Heart right ventricle (tissue), 16 donors: ENCODE results near the gene RAMP3. TPM values are rescaled to one million over a fixed set of nuclear protein-coding genes. Genes with fewer than 3 reads are reported as not detected.
A peak's percentile ranks its signal among the peaks of the same experiment; 100 is the strongest.

Experiments used
- ATAC-seq, 8 donors: fragments of 200-7000 bp; cut with Tn5 transposase; one replicate each; pipeline ENCODE4 v1.9.1; 2020; ENCODE audit warnings: mild to moderate bottlenecking in 8 of 8, moderate library complexity in 8 of 8, moderate number of reproducible peaks in 1 of 8
- DNase-seq, 2 donors: peaks; one replicate each; pipeline ENCODE4 v3.0.0-alpha.2; 2020
- H3K27ac ChIP-seq, 10 donors: fragments of 200-600 bp; sonication (generic) in 2 of 10; one replicate each; pipeline versions ENCODE4 v1.5.0 to v1.8.0; 2020 to 2022; ENCODE audit warnings: mild to moderate bottlenecking in 3 of 10
- H3K27me3 ChIP-seq, 7 donors: fragments of 200-600 bp; one replicate each; pipeline ENCODE4 v1.8.0; 2021 to 2022; ENCODE audit warnings: mild to moderate bottlenecking in 2 of 7
- H3K36me3 ChIP-seq, 9 donors: fragments of 200-600 bp; sonication (generic) in 1 of 9; one replicate each; pipeline versions ENCODE4 v1.5.0 to v1.8.0; 2020 to 2022; ENCODE audit warnings: mild to moderate bottlenecking in 2 of 9
- H3K4me1 ChIP-seq, 9 donors: fragments of 200-600 bp; sonication (generic) in 1 of 9; one replicate each; pipeline versions ENCODE4 v1.5.0 to v1.8.0; 2020 to 2022; ENCODE audit warnings: mild to moderate bottlenecking in 4 of 9
- H3K4me3 ChIP-seq, 10 donors: fragments of 200-600 bp; sonication (generic) in 2 of 10; one replicate each; pipeline versions ENCODE4 v1.5.0 to v1.8.0; 2020 to 2022; ENCODE audit warnings: mild to moderate bottlenecking in 7 of 10, moderate library complexity in 2 of 10
- H3K9me3 ChIP-seq, 11 donors: fragments of 200-600 bp in 10 of 11; sonication (generic) in 2 of 11; one replicate each; pipeline versions ENCODE4 v1.5.0 to v1.8.0; 2013 to 2022; ENCODE audit warnings: mild to moderate bottlenecking in 2 of 11, control low read depth in 1 of 11, moderate library complexity in 1 of 11
- WGBS, 2 donors: extraction: QIAGEN DNeasy Blood & Tissue Kit; methylation state at CpG; one replicate each; pipeline ENCODE4 v1.1.7; 2013; ENCODE audit warnings: inconsistent platforms in 1 of 2; 5-methylcytosine and 5-hydroxymethylcytosine counted together
- intact Hi-C, 10 donors: fragments of 100-400 bp; cut with DNase I; formaldehyde crosslinking; loops; one replicate each; pipeline versions ENCODE4 v1.11.1 to v1.14.2; 2022
- polyA plus RNA-seq, 2 donors: library from polyadenylated mRNA; stranded (reverse); fragments of 200-250 nt; gene quantifications; one replicate each; pipeline ENCODE4 v1.2.3, GENCODE V29; 2013
- total RNA-seq, 10 donors: library from RNA; stranded (reverse); fragmentation: NEBNext Ultra II Directional in 3 of 10; extraction: Animal tissue kit (Norgen Biotek cat#: 25700) in 3 of 10; gene quantifications; one replicate each; pipeline versions ENCODE4 v1.2.1 to v1.2.4, GENCODE V29; 2021 to 2023
- TF ChIP-seq, protein P1 (sequence below), 9 donors: fragments of 200-600 bp; sonication (generic) in 2 of 9; IDR thresholded peaks; one replicate each; pipeline versions ENCODE4 v1.5.0 to v1.8.0; 2021 to 2022; ENCODE audit warnings: antibody characterized with exemption in 9 of 9, mild to moderate bottlenecking in 5 of 9, moderate library complexity in 1 of 9
- donor health status: Arrhythmogenic right ventricular cardiomyopathy.
- donor health status: ischemic (EF 13 %, LVEDD 7.1; RV severe dilation, severe dysfunction).
- donor health status: healthy with polysubstance abuse.
- donor health status: DM: no; HTN: yes; CAD: no.
- donor health status: DM: no; HTN: no; CAD: no.
- donor health status: ischemic (EF 25% LVEDD 6.9; RV normal size, moderate dysfunction).
- donor health status: ischemic (EF 25% LVEDD 5.7; RV mildly dilated, moderate dysfunction).
- donor health status: healthy.
- donor health status: DM: yes; HTN: yes; CAD: no.
- donor health status: Ischemic cardiomyopathy.
- donor health status: ischemic (EF 35%, LVEDD 5.7; RV mildly dilated, moderate dysfunction).
- donor health status: nonischemic (EF 11% LVEDD 7.7; RV severe dilation, severe dysfunction).
- donor health status: DM: yes; HTN: yes; CAD: no.
- donor health status: PGD.
- donor health status: ischemic (EF 29% LVEDD 5.4; RV normal size, mild dysfunction).
- donor health status: nonischemic (EF 23%, LVEDD 6.1; RV moderate dilation, normal function).

The RAMP3 gene
- total and polyA plus RNA-seq, 12 donors: 12.7 to 70.2 (median 29.1) TPM

DNA sequence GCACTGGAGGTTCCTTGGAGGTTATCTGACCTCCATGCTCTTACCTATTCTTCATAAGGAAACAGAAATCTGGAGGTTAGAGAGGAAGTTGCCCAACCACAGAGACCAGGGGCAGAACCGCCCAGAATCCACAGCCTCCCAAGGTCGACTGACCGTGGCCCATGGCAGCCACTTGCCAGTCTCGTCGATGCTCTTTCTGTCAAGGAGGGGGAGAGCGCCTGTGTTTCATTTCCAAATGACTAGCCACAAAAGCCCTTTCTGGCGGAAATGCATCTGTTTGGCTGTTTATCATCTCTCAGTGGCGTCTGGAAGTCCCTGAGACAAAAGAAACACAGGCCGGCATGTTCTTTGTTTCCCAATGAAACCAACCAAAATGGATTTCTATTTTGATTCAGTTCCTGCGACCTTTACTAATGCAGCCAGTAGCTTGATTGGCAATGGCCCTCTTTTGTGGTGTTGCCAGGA, 2.9 kb downstream of the RAMP3 start:
- ATAC-seq (peak in 7 of 8 donors; percentile 7 to 47 (median 30)), DNase-seq (no peak)
- TF ChIP-seq, protein P1, sequence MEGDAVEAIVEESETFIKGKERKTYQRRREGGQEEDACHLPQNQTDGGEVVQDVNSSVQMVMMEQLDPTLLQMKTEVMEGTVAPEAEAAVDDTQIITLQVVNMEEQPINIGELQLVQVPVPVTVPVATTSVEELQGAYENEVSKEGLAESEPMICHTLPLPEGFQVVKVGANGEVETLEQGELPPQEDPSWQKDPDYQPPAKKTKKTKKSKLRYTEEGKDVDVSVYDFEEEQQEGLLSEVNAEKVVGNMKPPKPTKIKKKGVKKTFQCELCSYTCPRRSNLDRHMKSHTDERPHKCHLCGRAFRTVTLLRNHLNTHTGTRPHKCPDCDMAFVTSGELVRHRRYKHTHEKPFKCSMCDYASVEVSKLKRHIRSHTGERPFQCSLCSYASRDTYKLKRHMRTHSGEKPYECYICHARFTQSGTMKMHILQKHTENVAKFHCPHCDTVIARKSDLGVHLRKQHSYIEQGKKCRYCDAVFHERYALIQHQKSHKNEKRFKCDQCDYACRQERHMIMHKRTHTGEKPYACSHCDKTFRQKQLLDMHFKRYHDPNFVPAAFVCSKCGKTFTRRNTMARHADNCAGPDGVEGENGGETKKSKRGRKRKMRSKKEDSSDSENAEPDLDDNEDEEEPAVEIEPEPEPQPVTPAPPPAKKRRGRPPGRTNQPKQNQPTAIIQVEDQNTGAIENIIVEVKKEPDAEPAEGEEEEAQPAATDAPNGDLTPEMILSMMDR (IDR thresholded peaks at IDR 0.05): no peak
- H3K27me3 ChIP-seq: peaks cover 0 to 27% (median 9%) of the 10 kb centered on the region in 7 donors
- peaks cover 0 to 18% (median 4%) of the 10 kb centered on the region in 9 donors for H3K36me3 ChIP-seq
- intact Hi-C loops: loop anchor here in 3 of 10 donors (2.0 to 5.0 kb wide), 3 partner anchors 50 to 82 kb away; no protein-coding TSS in a partner anchor
- peak overlapping the region in 7 of 10 donors; percentile 3 to 81 (median 66) for H3K4me3 ChIP-seq
- peaks cover 0 to 19% (median 7%) of the 10 kb centered on the region in 11 donors for H3K9me3 ChIP-seq
- WGBS, 2 donors: 58 to 63% methylated on average over 10 of the region's 10 CpGs
- H3K27ac ChIP-seq: peak overlapping the region in 9 of 10 donors; percentile 44 to 96 (median 89)
- peaks cover 0 to 29% (median 5%) of the 10 kb centered on the region in 9 donors for H3K4me1 ChIP-seq

DNA sequence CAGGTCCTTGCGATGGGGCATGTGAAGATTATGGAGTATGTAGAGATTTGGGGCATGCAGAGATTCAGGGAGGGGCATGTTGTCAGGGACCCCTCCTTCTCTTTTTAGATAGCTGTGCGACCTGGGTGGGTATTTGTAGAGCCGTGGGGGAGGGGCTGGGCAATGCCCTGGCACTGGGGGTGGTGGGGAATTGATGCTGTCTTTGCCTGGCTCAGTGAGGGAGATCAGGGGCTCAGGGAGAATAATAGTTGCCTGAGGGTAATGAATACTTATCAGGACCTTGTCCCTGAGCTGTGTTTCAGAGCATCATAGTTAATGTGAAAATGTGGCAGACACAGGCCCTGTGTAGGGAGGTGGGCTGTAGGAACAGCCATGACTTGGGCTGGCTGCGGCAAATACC, 3.5 kb downstream of the RAMP3 start:
- intact Hi-C loops: loop anchor here in 3 of 10 donors (2.0 to 5.0 kb wide), 3 partner anchors 50 to 81 kb away; no protein-coding TSS in a partner anchor
- Histone ChIP-seq H3K27ac (peak overlapping the region in 8 of 10 donors; percentile 2 to 96 (median 90)), H3K9me3 (peaks cover 0 to 20% (median 7%) of the 10 kb centered on the region in 11 donors), H3K4me3 (peak overlapping the region in 6 of 10 donors; percentile 8 to 81 (median 69)), H3K4me1 (peaks cover 0 to 29% (median 5%) of the 10 kb centered on the region in 9 donors), H3K27me3 (peaks cover 0 to 27% (median 9%) of the 10 kb centered on the region in 7 donors), H3K36me3 (peaks cover 0 to 18% (median 4%) of the 10 kb centered on the region in 9 donors)
- DNase-seq: no peak
- ATAC-seq: no peak
- TF ChIP-seq, protein P1 (IDR thresholded peaks at IDR 0.05): no peak
- WGBS, 2 donors: 69 to 75% methylated on average over 4 of the region's 4 CpGs

DNA sequence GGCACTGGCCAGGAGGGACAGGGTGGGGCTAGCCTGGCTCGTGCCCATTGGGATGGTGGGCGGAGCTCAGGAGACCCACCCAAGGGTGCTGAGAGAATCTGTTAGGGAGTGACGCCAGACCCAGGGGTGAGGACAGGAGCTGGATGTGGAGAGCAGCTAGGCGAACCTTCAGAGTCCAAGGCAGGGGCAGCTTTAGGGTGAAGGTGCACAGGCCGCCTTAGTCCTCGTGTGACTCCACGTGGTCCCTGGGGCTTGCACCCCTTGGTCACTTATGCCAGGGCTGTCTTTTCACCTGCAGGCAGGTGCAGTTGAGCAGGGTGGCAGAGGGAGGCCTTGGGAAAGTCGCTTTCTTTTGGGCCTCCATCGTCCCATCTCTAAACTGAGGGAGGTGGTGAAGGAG, 4.3 kb downstream of the RAMP3 start:
- peak overlapping the region in 6 of 10 donors; percentile 42 to 96 (median 92) for H3K27ac ChIP-seq
- no peak for DNase-seq

DNA sequence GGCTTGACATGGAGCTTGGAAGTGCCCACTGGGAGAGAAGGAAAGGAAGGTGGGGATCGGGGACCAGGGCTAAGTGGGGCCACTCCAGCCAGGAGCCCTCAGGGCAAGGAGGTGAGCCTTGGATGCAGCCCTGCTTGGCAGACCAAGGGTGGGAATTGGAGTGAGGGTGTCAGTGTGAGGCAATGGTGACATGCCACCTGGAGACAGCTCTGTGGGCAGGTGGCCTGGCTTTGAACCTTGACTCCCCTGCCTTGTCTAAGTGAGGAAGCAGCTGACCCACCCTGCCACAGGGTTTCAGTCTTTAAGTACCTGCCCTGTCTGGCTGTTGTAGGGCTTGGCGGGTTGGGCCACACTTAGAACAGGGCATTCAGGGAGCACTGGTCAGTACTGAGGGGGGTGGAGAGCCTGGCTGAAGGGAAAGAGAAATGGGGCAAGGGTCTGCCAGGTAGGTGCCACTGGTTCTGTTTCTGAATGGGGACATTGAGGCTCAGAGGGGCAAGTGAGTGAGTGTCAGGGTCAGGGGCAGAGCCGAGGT, 4.8 kb downstream of the RAMP3 start:
- ATAC-seq (no peak), DNase-seq (no peak)
- Histone ChIP-seq H3K27me3 (peaks cover 0 to 21% (median 9%) of the 10 kb centered on the region in 7 donors), H3K36me3 (peaks cover 0 to 18% (median 4%) of the 10 kb centered on the region in 9 donors), H3K27ac (peak overlapping the region in 2 of 10 donors; percentile 93 to 96), H3K9me3 (peaks cover 0 to 20% (median 7%) of the 10 kb centered on the region in 11 donors), H3K4me3 (no peak overlapping the region), H3K4me1 (peaks cover 0 to 24% (median 5%) of the 10 kb centered on the region in 9 donors)
- intact Hi-C loops: loop anchor here in 2 of 10 donors (5.0 kb wide), 2 partner anchors 50 to 80 kb away; no protein-coding TSS in a partner anchor
- TF ChIP-seq, protein P1 (IDR thresholded peaks at IDR 0.05): no peak
- WGBS, 2 donors: 77 to 91% methylated on average over 3 of the region's 3 CpGs

More for the DNA sequence above, 4.3 kb downstream of the RAMP3 start:
- Histone ChIP-seq H3K9me3 (peaks cover 0 to 20% (median 7%) of the 10 kb centered on the region in 11 donors), H3K4me3 (no peak overlapping the region), H3K27me3 (peaks cover 0 to 26% (median 9%) of the 10 kb centered on the region in 7 donors), H3K4me1 (peaks cover 0 to 24% (median 5%) of the 10 kb centered on the region in 9 donors), H3K36me3 (peaks cover 0 to 18% (median 4%) of the 10 kb centered on the region in 9 donors)
- TF ChIP-seq, protein P1 (IDR thresholded peaks at IDR 0.05): no peak
- intact Hi-C loops: loop anchor here in 3 of 10 donors (2.0 to 5.0 kb wide), 3 partner anchors 49 to 80 kb away; no protein-coding TSS in a partner anchor
- no peak for ATAC-seq
- WGBS, 2 donors: 85 to 90% methylated on average over 9 of the region's 9 CpGs
